ENCODE measurements around the gene B3GNT3.

DNA sequence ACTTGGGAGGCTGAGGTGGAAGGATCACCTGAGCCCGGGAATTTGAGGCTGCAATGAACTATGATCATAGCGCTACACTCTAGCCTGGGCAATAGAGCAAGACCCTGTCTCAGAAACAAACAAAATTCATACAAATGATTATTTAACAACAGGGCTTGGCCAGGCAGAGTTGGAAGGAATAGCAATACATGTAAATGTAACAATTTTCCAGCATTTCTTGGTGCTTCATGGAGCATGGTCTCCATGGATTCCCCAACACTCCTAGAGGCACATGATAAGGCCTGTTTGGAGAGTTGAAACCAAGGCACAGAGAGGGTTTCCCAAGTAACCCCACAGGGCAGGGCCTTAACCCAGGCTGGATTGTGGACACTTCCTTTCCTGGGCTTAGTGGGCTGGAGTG, 16.2 kb downstream of the B3GNT3 start:
- no peak for TF ChIP-seq EP300 (IDR thresholded peaks at IDR 0.05)
- TF ChIP-seq POLR2A (IDR thresholded peaks at IDR 0.05) = no peak
